ENCODE results near the gene ACIN1.

Gene ACIN1

GRCh38 chr14:23091294-23092225 lies 3.4 kb downstream of the ACIN1 start:
- peaks cover 21 to 35% of the 10 kb centered on the region in 2 donors for H3K36me3 Mint-ChIP-seq
- no peaks in the 10 kb centered on the region for H3K9me3 Mint-ChIP-seq
- DNase-seq (no peak), ATAC-seq (replicated peaks) (no peak)
- no peak overlapping the region for H3K27ac Mint-ChIP-seq
- peaks cover 17 to 19% of the 10 kb centered on the region in 2 donors for H3K4me1 Mint-ChIP-seq
- H3K4me3 Mint-ChIP-seq = no peak overlapping the region
- no peaks in the 10 kb centered on the region for H3K27me3 Mint-ChIP-seq

- DNase-seq (no peak), ATAC-seq (replicated peaks) (no peak)
- peaks cover 20 to 29% of the 10 kb centered on the region in 2 donors for H3K4me1 Mint-ChIP-seq
- H3K27ac Mint-ChIP-seq = no peak overlapping the region
- H3K4me3 Mint-ChIP-seq = no peak overlapping the region
- peaks cover 26 to 46% of the 10 kb centered on the region in 2 donors for H3K36me3 Mint-ChIP-seq
- H3K9me3 Mint-ChIP-seq = no peaks in the 10 kb centered on the region
- H3K27me3 Mint-ChIP-seq = no peaks in the 10 kb centered on the region
Observed at GRCh38 chr14:23090254-23090636, 4.7 kb downstream of the ACIN1 start.

DNA sequence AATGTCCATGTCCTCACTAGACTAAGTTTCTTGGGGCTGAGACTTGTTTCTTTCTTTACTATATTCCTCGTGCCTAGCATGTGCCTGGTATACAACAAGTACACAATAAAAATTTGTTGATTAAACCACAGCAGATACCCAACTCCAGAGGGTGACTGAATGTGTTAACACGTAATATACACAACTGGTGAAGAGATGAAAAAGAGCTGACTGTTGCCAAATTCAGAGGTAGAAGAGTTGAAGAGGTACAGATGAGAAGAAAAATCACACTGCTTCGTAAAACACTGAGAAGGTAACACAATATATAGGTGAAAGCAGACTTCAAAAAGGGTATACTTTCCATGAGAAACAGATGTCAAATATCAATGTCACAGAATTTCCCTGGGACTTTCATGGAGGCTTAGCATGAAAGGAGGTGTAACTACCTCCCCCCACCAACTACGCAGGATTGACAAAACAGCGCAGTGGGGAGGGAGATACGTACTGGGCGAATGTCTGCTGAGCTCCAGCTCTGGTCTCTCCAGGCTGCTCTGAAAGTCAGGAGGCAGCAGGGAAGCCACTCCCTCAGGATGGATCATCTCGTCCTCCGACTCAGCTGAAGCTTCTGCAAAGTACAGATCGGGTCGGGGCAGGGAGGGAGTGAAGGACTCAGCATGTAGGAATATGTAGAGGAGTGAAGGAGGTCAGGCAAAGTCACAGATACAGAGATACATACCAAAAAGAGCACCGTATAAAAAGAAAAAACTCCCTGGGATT lies 5.3 kb downstream of the ACIN1 start:
- Mint-ChIP-seq H3K27me3 (no peaks in the 10 kb centered on the region), H3K27ac (peak overlapping the region; percentile 20), H3K4me3 (no peak overlapping the region), H3K4me1 (peaks cover 20 to 29% of the 10 kb centered on the region in 2 donors), H3K36me3 (peaks cover 30 to 49% of the 10 kb centered on the region in 2 donors), H3K9me3 (no peaks in the 10 kb centered on the region)
- DNase-seq = no peak
- ATAC-seq (replicated peaks) = no peak

GRCh38 chr14:23086565-23086964 lies 8.4 kb downstream of the ACIN1 start:
- Mint-ChIP-seq H3K36me3 (peaks cover 26 to 43% of the 10 kb centered on the region in 2 donors), H3K27ac (no peak overlapping the region), H3K9me3 (no peaks in the 10 kb centered on the region), H3K27me3 (no peaks in the 10 kb centered on the region), H3K4me1 (peaks cover 10 to 20% of the 10 kb centered on the region in 2 donors), H3K4me3 (no peak overlapping the region)
- DNase-seq (no peak), ATAC-seq (replicated peaks) (no peak)

DNA sequence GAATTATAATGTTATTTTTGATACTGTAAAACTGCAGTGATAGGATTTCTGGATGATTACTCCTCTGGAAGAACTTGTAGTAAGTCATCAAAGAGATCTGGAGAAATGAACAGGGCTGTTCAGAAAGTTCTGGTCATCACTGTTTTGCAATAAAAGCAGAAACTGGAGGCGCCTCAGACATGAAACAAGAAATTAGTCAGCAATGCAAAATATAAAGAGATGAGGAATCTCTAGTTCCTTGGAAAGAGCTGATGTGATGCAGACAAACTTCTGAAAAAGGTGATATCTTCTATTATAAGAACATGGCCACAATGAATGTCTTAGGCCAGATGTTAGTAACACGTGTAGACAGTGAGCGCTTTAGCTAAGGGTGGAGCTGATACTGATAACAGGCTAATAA lies 9.5 kb downstream of the ACIN1 start:
- peaks cover 31 to 49% of the 10 kb centered on the region in 2 donors for H3K36me3 Mint-ChIP-seq
- DNase-seq (no peak), ATAC-seq (replicated peaks) (peak; percentile 41 to 65)
- H3K4me3 Mint-ChIP-seq = peak overlapping the region in 1 of 2 donors; percentile 32
- H3K9me3 Mint-ChIP-seq = no peaks in the 10 kb centered on the region
- no peaks in the 10 kb centered on the region for H3K27me3 Mint-ChIP-seq
- peaks cover 11 to 20% of the 10 kb centered on the region in 2 donors for H3K4me1 Mint-ChIP-seq
- H3K27ac Mint-ChIP-seq = peak overlapping the region; percentile 9

DNA sequence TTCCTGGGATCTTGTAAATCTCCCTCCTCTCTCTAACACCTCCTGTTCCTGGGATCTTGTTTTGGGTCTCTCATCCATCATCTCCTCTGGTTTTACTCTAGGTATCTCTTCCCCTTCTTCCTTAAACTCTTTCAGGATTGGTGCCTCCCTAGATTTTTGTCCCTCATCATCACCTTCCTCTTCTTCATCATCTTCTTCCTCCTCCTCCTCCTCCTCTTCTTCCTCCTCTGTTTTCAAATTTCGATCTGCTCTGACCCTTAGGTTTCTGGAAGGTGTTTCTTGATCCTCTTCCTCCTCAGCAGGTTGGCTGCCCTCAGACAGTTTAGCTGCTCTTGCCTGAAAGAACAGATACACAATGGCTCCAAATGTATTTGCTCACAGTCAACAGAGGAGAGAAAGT lies 14.5 kb downstream of the ACIN1 start:
- peak overlapping the region; percentile 72 for H3K27ac Mint-ChIP-seq

DNA sequence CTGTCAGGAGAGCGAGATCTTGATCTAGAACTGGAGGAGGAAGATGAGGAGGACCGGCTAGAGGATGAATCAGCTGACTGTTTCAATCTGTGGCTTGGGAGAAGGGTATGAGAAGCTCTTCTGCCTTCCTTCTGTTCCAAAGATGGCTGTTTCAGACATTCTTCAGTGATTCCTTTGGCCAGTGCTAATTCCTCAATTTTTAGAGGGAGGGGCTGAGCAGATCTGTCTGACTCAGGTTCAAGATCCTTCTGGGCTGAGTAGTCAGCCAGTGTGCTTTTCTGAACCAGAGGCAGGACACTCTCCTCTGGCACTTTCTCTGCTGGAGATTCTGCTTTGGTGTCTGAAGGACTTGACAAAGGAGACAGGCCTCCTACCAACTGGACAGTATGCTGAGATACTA lies 15.2 kb downstream of the ACIN1 start:
- no peak for ATAC-seq (replicated peaks)
- Mint-ChIP-seq H3K4me3 (no peak overlapping the region), H3K27me3 (no peaks in the 10 kb centered on the region), H3K4me1 (peaks cover 14 to 15% of the 10 kb centered on the region in 2 donors), H3K9me3 (no peaks in the 10 kb centered on the region), H3K36me3 (peaks cover 24 to 40% of the 10 kb centered on the region in 2 donors), H3K27ac (peak overlapping the region; percentile 73)
- DNase-seq = no peak

More for the DNA sequence above, 14.5 kb downstream of the ACIN1 start:
- Mint-ChIP-seq H3K4me3 (no peak overlapping the region), H3K9me3 (no peaks in the 10 kb centered on the region), H3K27me3 (no peaks in the 10 kb centered on the region), H3K36me3 (peaks cover 26 to 41% of the 10 kb centered on the region in 2 donors), H3K4me1 (peaks cover 12 to 16% of the 10 kb centered on the region in 2 donors)
- DNase-seq (no peak), ATAC-seq (replicated peaks) (no peak)

DNA sequence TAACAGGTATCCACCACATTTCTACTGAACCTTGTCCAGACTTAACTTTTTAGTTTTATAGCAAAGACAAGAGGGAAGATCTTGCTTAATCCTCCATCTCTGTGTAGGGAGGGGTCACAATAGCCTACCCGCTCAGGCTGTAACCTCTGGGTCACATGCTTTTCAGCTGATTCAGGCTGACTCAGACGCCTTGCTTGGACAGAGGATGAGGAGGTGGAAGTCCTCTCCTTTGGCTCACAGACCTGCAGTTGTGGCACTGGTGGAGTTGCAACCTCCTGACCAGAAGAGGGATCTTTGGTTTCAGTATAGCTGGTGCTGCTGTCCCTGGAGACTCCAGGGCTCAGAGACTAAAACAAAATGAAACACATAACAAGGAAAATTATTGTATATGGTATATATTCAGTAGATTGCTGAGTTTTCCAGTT lies 16.2 kb downstream of the ACIN1 start:
- H3K4me1 Mint-ChIP-seq = peaks cover 14 to 15% of the 10 kb centered on the region in 2 donors
- no peaks in the 10 kb centered on the region for H3K9me3 Mint-ChIP-seq
- peak overlapping the region; percentile 80 for H3K27ac Mint-ChIP-seq
- ATAC-seq (replicated peaks) (peak; percentile 78 to 88), DNase-seq (no peak)
- no peaks in the 10 kb centered on the region for H3K27me3 Mint-ChIP-seq
- no peak overlapping the region for H3K4me3 Mint-ChIP-seq
- peaks cover 24 to 42% of the 10 kb centered on the region in 2 donors for H3K36me3 Mint-ChIP-seq

DNA sequence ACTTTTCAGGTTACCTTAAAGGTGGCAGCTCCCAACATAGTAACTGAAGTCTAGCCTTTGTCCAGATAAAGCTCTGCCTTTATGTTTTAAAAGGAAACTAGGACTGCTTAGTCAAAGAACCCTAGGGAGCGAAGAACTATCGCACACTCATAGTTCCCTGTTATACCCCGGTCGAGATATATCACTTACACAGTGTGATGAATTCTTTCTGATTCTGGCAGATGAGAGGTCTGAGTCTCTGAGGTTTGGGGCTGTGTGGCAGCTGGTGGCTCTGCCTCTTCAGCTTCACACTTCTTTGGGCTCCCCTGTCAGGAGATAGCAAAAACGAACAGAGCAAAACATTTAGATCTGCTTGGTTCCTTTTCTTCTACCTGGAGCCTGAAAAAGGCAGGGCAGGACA lies 17.0 kb downstream of the ACIN1 start:
- H3K4me1 Mint-ChIP-seq = peaks cover 14 to 15% of the 10 kb centered on the region in 2 donors
- no peak for DNase-seq
- no peaks in the 10 kb centered on the region for H3K9me3 Mint-ChIP-seq
- H3K27me3 Mint-ChIP-seq = no peaks in the 10 kb centered on the region
- H3K36me3 Mint-ChIP-seq = peaks cover 24 to 43% of the 10 kb centered on the region in 2 donors
- peak overlapping the region; percentile 22 for H3K27ac Mint-ChIP-seq
- ATAC-seq (replicated peaks) = no peak
- H3K4me3 Mint-ChIP-seq = no peak overlapping the region

GRCh38 chr14:23076785-23077408 lies 18.0 kb downstream of the ACIN1 start:
- H3K27me3 Mint-ChIP-seq = no peaks in the 10 kb centered on the region
- DNase-seq (no peak), ATAC-seq (replicated peaks) (peak; percentile 54 to 60)
- no peaks in the 10 kb centered on the region for H3K9me3 Mint-ChIP-seq
- H3K27ac Mint-ChIP-seq = no peak overlapping the region
- peaks cover 19 to 21% of the 10 kb centered on the region in 2 donors for H3K4me1 Mint-ChIP-seq
- no peak overlapping the region for H3K4me3 Mint-ChIP-seq
- peaks cover 28 to 52% of the 10 kb centered on the region in 2 donors for H3K36me3 Mint-ChIP-seq

DNA sequence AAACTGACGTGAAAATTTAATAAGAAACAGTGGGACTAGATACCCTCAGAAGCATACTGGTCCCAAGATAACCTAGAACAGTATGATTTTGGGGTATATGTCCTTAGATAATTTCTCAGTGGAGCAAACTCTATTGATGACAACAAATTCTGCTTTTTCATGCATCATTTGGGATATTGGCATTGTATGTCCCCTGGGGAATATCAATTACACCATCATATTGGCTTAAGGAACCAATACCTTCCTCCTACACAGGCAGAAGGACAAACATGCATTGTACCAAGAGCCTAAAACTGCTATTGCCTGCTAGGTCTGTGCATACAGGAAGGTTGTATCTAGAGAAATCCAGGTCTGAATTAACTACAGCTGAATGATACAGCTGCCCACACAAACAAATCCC lies 20.0 kb downstream of the ACIN1 start:
- Mint-ChIP-seq H3K27me3 (no peaks in the 10 kb centered on the region), H3K4me1 (peaks cover 26 to 32% of the 10 kb centered on the region in 2 donors), H3K36me3 (peaks cover 23 to 50% of the 10 kb centered on the region in 2 donors), H3K9me3 (no peaks in the 10 kb centered on the region), H3K27ac (no peak overlapping the region), H3K4me3 (no peak overlapping the region)
- no peak for DNase-seq
- ATAC-seq (replicated peaks) = no peak

DNA sequence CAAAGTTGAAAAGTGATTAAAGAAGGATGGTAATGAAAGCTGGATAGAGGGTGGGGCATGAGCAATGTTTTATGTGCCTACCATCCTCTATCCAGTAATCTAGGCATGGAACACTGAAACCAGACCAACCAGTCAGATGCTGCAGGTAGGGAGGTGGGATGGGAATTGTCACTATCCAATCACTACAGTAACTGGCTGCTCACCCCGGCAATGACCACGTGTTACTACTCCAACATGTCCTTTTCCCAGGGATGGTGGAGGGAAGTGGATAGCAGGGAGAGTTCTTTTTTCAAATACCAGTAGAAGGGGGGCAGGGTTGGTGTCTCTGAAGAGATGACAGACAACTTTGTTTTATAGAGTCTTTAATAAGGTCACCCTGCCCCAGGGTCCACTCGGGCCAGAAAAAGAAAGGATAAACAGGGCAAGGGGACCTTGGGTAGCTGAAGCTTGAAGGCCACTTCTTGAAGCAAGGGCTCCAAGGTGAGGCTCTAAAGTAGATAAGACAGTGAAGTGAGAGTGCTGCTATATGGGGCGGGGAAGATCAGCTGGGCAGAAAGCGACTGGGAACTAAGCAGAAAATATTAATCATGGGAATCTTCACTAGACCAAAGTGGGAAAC lies 22.9 kb downstream of the ACIN1 start:
- no peaks in the 10 kb centered on the region for H3K27me3 Mint-ChIP-seq
- peaks cover 31 to 35% of the 10 kb centered on the region in 2 donors for H3K4me1 Mint-ChIP-seq
- peaks cover 18 to 43% of the 10 kb centered on the region in 2 donors for H3K36me3 Mint-ChIP-seq
- no peak for ATAC-seq (replicated peaks)
- H3K4me3 Mint-ChIP-seq = peak overlapping the region; percentile 88 to 95
- H3K9me3 Mint-ChIP-seq = no peaks in the 10 kb centered on the region
- H3K27ac Mint-ChIP-seq = peak overlapping the region; percentile 84
- DNase-seq = no peak

DNA sequence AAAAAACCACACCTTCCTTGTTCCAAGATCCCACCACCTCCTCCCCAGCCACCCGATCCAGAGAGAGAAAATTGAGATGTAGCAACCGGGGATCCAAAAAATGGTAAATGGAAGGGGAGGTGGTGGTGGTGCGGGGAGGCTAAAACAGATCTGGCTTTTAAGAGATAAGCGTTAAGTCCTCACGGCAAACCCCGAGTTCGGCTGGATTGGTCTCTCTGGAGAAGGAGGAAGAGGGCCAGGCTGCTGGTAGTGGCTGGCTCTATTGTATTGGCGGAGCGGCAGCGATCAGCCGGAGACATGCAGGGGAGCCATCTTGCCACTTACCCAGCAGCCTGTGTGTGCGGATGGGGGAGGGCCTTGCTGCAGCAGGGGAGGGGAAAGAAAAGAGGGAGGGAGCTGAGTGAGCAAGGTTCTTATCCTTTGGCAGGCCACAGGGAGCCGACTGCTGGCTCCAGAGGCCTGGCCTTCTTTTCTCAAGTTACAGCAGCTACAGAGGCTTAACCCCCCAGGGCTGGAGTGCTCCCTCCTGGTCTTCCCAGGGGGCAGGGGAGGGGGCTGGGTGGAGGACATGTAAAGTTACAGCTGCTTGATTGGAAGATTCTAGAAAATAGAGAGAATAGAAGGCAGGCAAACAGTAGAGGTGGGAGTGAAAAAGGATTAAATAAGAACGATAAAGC lies 23.6 kb downstream of the ACIN1 start:
- DNase-seq (peak; percentile 65), ATAC-seq (replicated peaks) (peak; percentile 93 to 95)
- Mint-ChIP-seq H3K4me1 (peaks cover 31 to 35% of the 10 kb centered on the region in 2 donors), H3K27me3 (no peaks in the 10 kb centered on the region), H3K27ac (peak overlapping the region; percentile 84), H3K36me3 (peaks cover 23 to 49% of the 10 kb centered on the region in 2 donors), H3K4me3 (peak overlapping the region; percentile 88 to 95), H3K9me3 (no peaks in the 10 kb centered on the region)
